HCT116 (cell line): ENCODE measurements around the gene FAAP100. TPM values are rescaled to one million over a fixed set of nuclear protein-coding genes. Genes with fewer than 3 reads are reported as not detected.

Experiments
- total RNA-seq: library from RNA; stranded (reverse); gene quantifications from one replicate; pipeline ENCODE4 v1.2.1, GENCODE V29; 2021; ENCODE audit not compliant: unreplicated experiment

Gene FAAP100
- total RNA-seq, 1 experiment from 2014 or later, result 53.4 TPM

Other genes with a start within 250 kb of the FAAP100 start
- gene BAHCC1, start 156.9 kb downstream of the FAAP100 start, total RNA-seq, result 45.2 TPM
- gene ACTG1, start 39.6 kb downstream of the FAAP100 start, total RNA-seq, result 6,223 TPM
- 10.1 TPM for gene FSCN2, start 24.0 kb downstream of the FAAP100 start, total RNA-seq
- 137 TPM for gene NPLOC4, start 84.8 kb upstream of the FAAP100 start, total RNA-seq
- gene TSPAN10, start 84.8 kb upstream of the FAAP100 start, total RNA-seq, result 2.3 TPM
- not detected for gene PDE6G, start 104.2 kb upstream of the FAAP100 start, total RNA-seq
- 75.9 TPM for gene OXLD1, start 114.3 kb upstream of the FAAP100 start, total RNA-seq
- gene CCDC137, start 114.4 kb upstream of the FAAP100 start, total RNA-seq, result 77.5 TPM
- gene ARL16, start 131.4 kb upstream of the FAAP100 start, total RNA-seq, result 47.5 TPM
- gene HGS, start 131.7 kb upstream of the FAAP100 start, total RNA-seq, result 231 TPM
- gene MRPL12, start 151.0 kb upstream of the FAAP100 start, total RNA-seq, result 260 TPM
- gene SLC25A10, start 159.9 kb upstream of the FAAP100 start, total RNA-seq, result 70.8 TPM